HepG2 (cell line): ENCODE results near the gene MOXD1. TPM values are rescaled to one million over a fixed set of nuclear protein-coding genes. Genes with fewer than 3 reads are reported as not detected.
A peak's percentile ranks its signal among the peaks of the same experiment; 100 is the strongest.

Experiments
- CBX2 ChIP-seq, 2 experiments: fragments of 200-600 bp in 1 of 2; sonication (generic); formaldehyde crosslinking in 1 of 2; IDR thresholded peaks; 2 replicates each; pipeline versions ENCODE4 v1.7.0 to v1.8.1; 2018 to 2022; ENCODE audit warnings: low read depth in 2 of 2, low read length in 1 of 2, mild to moderate bottlenecking in 1 of 2, missing genetic modification reagents in 1 of 2
- EED ChIP-seq: sonication (generic); formaldehyde crosslinking; IDR thresholded peaks from 2 replicates; pipeline ENCODE4 v1.5.0; 2020; ENCODE audit warnings: mild to moderate bottlenecking, missing genetic modification reagents
- KMT2A ChIP-seq: sonication (generic); formaldehyde crosslinking; IDR thresholded peaks from 2 replicates; pipeline ENCODE4 v1.4.0; 2020; ENCODE audit warnings: missing genetic modification reagents
- ZFAT ChIP-seq: sonication (generic); formaldehyde crosslinking; conservative IDR thresholded peaks from 2 replicates; pipeline ENCODE4 v1.8.1; 2023; ENCODE audit warnings: missing genetic modification reagents, inconsistent platforms
- ZFYVE20 ChIP-seq: sonication (generic); formaldehyde crosslinking; IDR thresholded peaks from 2 replicates; pipeline ENCODE4 v1.8.0; 2023; ENCODE audit warnings: low read depth, mild to moderate bottlenecking, moderate library complexity, missing genetic modification reagents, borderline replicate concordance
- polyA plus RNA-seq, 8 experiments: library from polyadenylated mRNA; depleted of rRNA in 3 of 8; stranded (reverse) in 7 of 8; unstranded in 1 of 8; fragments of >200 nt; fragmentation: Illumina TruSeq in 4 of 8; extraction: Trizol in 4 of 8; gene quantifications; 2 replicates each; pipeline versions ENCODE4 v1.2.1 to v1.2.3, GENCODE V29; 2011 to 2016; ENCODE audit warnings: low read depth in 4 of 8, missing spikeins in 1 of 8, mixed read lengths in 1 of 8; ENCODE audit not compliant: insufficient read depth in 1 of 8
- total RNA-seq, 5 experiments: library from RNA; depleted of rRNA; stranded (reverse); fragments of >200 nt; fragmentation: Illumina TruSeq; extraction: Trizol; gene quantifications; 2 replicates each; pipeline ENCODE4 v1.2.3, GENCODE V29; 2016; ENCODE audit warnings: low read depth in 1 of 5
- TF ChIP-seq, protein P1 (sequence below): sonication (generic); formaldehyde crosslinking; IDR thresholded peaks from 2 replicates; pipeline ENCODE4 v1.5.1; 2020; ENCODE audit warnings: mild to moderate bottlenecking, missing genetic modification reagents, borderline replicate concordance
- TF ChIP-seq, protein P2 (sequence below): sonication (generic); formaldehyde crosslinking; IDR thresholded peaks from 2 replicates; pipeline ENCODE4 v1.5.1; 2020; ENCODE audit warnings: missing genetic modification reagents, mild to moderate bottlenecking, borderline replicate concordance
- TF ChIP-seq, protein P3 (sequence below): sonication (generic); formaldehyde crosslinking; IDR thresholded peaks from 2 replicates; pipeline ENCODE4 v1.5.0; 2020; ENCODE audit warnings: mild to moderate bottlenecking, missing genetic modification reagents, borderline replicate concordance
- TF ChIP-seq, protein P4 (sequence below): sonication (generic); formaldehyde crosslinking; IDR thresholded peaks from 2 replicates; pipeline ENCODE4 v1.4.0; 2020; ENCODE audit warnings: missing genetic modification reagents
- TF ChIP-seq, protein P5 (sequence below): sonication (generic); formaldehyde crosslinking; IDR thresholded peaks from 2 replicates; pipeline ENCODE4 v1.5.1; 2020; ENCODE audit warnings: mild to moderate bottlenecking, missing genetic modification reagents, moderate library complexity
- TF ChIP-seq, protein P6 (sequence below): sonication (generic); formaldehyde crosslinking; IDR thresholded peaks from 2 replicates; pipeline ENCODE4 v1.4.0; 2020; ENCODE audit warnings: missing genetic modification reagents

Gene MOXD1
- total and polyA plus RNA-seq, 2 of the 13 experiments (the other 11 are each of a cell fraction or from before 2014, with no cell fraction given): 0.03 TPM; not detected in 1

DNA sequence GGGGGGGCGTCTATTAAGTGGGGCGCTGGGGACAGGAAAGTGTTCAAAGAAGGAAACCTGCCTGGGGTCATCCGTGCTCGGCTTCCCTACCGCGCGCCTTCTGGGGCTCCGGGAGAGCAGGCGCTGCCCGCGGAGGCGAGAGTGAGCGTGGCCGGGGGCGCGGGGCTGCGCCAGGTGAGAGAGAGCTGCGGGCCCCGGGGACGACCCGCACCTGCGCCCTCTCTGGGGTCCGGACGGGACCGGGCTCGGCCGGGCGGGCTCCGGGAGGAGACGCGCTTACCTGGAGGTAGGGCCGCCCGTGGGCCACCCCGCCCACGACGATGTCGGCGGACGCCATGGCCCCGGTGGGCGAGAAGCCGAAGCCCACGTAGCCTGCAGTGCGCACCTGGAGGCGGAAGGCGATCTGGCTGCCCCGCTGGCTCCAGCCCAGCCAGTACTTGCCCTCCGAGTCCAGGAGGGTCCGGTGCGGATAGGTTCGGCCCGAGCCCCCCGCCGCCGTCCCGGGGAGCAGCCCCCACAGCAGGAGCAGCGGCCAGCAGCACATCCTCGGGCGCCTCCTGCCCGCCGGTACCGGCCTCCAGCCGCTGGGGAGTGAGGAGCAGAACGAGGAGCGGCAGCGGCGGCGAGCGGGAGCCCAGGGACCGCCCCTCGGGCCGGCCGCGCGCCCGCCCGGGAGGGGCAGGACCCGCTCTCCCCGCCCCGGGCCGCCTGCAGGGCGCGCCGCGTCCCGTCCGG is at the start of gene MOXD1 (continued):
- TF ChIP-seq, protein P1, sequence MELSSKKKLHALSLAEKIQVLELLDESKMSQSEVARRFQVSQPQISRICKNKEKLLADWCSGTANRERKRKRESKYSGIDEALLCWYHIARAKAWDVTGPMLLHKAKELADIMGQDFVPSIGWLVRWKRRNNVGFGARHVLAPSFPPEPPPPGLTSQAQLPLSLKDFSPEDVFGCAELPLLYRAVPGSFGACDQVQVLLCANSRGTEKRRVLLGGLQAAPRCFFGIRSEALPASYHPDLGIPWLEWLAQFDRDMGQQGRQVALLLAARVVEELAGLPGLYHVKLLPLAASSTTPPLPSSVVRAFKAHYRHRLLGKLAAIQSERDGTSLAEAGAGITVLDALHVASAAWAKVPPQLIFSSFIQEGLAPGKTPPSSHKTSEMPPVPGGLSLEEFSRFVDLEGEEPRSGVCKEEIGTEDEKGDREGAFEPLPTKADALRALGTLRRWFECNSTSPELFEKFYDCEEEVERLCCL: no peak
- TF ChIP-seq ZFYVE20 (CRISPR knock-in tag) (0 out of 2 replicates have a peak, but pooled peaks have one; percentile 61), ZFAT (CRISPR knock-in tag) (no peak), EED (peak; percentile 41), CBX2 (IDR thresholded peaks at IDR 0.05; ENCODE audit: low read depth, low read length) (no peak), CBX2 (CRISPR knock-in tag; IDR thresholded peaks at IDR 0.05; ENCODE audit: low read depth) (peak; percentile 86; the same call in 1 of the 2 replicates), KMT2A (CRISPR knock-in tag) (0 out of 2 replicates have a peak, but pooled peaks have one; percentile 36)
- TF ChIP-seq, protein P2, sequence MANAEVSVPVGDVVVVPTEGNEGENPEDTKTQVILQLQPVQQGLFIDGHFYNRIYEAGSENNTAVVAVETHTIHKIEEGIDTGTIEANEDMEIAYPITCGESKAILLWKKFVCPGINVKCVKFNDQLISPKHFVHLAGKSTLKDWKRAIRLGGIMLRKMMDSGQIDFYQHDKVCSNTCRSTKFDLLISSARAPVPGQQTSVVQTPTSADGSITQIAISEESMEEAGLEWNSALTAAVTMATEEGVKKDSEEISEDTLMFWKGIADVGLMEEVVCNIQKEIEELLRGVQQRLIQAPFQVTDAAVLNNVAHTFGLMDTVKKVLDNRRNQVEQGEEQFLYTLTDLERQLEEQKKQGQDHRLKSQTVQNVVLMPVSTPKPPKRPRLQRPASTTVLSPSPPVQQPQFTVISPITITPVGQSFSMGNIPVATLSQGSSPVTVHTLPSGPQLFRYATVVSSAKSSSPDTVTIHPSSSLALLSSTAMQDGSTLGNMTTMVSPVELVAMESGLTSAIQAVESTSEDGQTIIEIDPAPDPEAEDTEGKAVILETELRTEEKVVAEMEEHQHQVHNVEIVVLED: no peak
- TF ChIP-seq, protein P3, sequence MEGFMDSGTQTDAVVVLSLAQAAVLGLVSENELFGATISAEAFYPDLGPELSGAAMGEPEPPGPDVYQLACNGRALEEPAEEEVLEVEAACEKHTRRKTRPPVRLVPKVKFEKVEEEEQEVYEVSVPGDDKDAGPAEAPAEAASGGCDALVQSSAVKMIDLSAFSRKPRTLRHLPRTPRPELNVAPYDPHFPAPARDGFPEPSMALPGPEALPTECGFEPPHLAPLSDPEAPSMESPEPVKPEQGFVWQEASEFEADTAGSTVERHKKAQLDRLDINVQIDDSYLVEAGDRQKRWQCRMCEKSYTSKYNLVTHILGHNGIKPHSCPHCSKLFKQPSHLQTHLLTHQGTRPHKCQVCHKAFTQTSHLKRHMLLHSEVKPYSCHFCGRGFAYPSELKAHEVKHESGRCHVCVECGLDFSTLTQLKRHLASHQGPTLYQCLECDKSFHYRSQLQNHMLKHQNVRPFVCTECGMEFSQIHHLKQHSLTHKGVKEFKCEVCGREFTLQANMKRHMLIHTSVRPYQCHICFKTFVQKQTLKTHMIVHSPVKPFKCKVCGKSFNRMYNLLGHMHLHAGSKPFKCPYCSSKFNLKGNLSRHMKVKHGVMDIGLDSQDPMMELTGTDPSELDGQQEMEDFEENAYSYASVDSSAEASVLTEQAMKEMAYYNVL (CRISPR knock-in tag): no peak; the same call in 1 of the 2 replicates
- TF ChIP-seq, protein P4, sequence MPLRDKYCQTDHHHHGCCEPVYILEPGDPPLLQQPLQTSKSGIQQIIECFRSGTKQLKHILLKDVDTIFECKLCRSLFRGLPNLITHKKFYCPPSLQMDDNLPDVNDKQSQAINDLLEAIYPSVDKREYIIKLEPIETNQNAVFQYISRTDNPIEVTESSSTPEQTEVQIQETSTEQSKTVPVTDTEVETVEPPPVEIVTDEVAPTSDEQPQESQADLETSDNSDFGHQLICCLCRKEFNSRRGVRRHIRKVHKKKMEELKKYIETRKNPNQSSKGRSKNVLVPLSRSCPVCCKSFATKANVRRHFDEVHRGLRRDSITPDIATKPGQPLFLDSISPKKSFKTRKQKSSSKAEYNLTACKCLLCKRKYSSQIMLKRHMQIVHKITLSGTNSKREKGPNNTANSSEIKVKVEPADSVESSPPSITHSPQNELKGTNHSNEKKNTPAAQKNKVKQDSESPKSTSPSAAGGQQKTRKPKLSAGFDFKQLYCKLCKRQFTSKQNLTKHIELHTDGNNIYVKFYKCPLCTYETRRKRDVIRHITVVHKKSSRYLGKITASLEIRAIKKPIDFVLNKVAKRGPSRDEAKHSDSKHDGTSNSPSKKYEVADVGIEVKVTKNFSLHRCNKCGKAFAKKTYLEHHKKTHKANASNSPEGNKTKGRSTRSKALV (CRISPR knock-in tag): 0 out of 2 replicates have a peak, but pooled peaks have one; percentile 36
- TF ChIP-seq, protein P5, sequence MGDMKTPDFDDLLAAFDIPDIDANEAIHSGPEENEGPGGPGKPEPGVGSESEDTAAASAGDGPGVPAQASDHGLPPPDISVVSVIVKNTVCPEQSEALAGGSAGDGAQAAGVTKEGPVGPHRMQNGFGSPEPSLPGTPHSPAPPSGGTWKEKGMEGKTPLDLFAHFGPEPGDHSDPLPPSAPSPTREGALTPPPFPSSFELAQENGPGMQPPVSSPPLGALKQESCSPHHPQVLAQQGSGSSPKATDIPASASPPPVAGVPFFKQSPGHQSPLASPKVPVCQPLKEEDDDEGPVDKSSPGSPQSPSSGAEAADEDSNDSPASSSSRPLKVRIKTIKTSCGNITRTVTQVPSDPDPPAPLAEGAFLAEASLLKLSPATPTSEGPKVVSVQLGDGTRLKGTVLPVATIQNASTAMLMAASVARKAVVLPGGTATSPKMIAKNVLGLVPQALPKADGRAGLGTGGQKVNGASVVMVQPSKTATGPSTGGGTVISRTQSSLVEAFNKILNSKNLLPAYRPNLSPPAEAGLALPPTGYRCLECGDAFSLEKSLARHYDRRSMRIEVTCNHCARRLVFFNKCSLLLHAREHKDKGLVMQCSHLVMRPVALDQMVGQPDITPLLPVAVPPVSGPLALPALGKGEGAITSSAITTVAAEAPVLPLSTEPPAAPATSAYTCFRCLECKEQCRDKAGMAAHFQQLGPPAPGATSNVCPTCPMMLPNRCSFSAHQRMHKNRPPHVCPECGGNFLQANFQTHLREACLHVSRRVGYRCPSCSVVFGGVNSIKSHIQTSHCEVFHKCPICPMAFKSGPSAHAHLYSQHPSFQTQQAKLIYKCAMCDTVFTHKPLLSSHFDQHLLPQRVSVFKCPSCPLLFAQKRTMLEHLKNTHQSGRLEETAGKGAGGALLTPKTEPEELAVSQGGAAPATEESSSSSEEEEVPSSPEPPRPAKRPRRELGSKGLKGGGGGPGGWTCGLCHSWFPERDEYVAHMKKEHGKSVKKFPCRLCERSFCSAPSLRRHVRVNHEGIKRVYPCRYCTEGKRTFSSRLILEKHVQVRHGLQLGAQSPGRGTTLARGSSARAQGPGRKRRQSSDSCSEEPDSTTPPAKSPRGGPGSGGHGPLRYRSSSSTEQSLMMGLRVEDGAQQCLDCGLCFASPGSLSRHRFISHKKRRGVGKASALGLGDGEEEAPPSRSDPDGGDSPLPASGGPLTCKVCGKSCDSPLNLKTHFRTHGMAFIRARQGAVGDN (CRISPR knock-in tag): peak; percentile 46; the same call in 1 of the 2 replicates
- TF ChIP-seq, protein P6, sequence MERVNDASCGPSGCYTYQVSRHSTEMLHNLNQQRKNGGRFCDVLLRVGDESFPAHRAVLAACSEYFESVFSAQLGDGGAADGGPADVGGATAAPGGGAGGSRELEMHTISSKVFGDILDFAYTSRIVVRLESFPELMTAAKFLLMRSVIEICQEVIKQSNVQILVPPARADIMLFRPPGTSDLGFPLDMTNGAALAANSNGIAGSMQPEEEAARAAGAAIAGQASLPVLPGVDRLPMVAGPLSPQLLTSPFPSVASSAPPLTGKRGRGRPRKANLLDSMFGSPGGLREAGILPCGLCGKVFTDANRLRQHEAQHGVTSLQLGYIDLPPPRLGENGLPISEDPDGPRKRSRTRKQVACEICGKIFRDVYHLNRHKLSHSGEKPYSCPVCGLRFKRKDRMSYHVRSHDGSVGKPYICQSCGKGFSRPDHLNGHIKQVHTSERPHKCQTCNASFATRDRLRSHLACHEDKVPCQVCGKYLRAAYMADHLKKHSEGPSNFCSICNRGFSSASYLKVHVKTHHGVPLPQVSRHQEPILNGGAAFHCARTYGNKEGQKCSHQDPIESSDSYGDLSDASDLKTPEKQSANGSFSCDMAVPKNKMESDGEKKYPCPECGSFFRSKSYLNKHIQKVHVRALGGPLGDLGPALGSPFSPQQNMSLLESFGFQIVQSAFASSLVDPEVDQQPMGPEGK (CRISPR knock-in tag): 0 out of 2 replicates have a peak, but pooled peaks have one; percentile 2
